GM12873 (cell line): ENCODE results near the gene GOLGA6A.

ENCODE experiments used
- TF ChIP-seq, protein P1 (sequence below): IDR thresholded peaks from 2 replicates; pipeline ENCODE4 v1.5.1; 2012; ENCODE audit warnings: low read depth, mild to moderate bottlenecking, moderate library complexity, low read length, control low read depth; ENCODE audit not compliant: insufficient read depth; ENCODE audit errors: missing control alignments

The GOLGA6A gene

DNA sequence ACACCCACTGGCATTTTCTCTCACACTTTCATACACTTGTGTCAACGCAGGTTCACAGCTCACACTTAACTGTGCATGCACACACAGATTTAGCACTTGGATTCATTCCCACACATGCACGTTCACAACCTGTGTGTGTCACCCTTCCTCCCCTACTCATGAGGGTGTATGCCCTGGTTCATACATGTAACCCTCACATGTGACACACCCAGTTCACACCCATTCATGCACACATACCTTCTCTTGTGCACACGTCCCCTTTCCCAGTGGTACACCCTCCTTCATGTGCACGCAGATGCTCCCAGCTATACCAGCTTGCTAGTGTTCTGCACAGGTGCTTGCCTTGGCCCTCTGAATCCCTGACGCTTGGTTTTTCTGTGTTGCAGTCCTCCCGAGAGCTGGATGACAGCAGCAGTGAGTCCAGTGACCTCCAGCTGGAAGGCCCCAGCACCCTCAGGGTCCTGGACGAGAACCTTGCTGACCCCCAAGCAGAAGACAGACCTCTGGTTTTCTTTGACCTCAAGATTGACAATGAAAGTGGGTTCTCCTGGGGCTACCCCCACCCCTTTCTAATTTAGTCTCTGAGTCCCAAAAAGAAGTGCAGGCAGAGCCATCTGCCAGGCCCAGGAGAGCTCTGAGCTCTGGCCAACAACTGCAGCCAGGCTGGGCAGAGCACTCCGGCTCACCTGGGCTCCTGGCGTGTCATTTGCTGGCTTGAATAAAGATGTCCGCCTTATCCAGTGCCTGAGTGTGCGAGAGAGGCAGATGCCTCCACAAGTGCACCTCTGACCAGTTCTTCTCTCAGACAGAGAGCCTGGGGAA is 39.5 kb downstream of the GOLGA6A start:
- TF ChIP-seq, protein P1, sequence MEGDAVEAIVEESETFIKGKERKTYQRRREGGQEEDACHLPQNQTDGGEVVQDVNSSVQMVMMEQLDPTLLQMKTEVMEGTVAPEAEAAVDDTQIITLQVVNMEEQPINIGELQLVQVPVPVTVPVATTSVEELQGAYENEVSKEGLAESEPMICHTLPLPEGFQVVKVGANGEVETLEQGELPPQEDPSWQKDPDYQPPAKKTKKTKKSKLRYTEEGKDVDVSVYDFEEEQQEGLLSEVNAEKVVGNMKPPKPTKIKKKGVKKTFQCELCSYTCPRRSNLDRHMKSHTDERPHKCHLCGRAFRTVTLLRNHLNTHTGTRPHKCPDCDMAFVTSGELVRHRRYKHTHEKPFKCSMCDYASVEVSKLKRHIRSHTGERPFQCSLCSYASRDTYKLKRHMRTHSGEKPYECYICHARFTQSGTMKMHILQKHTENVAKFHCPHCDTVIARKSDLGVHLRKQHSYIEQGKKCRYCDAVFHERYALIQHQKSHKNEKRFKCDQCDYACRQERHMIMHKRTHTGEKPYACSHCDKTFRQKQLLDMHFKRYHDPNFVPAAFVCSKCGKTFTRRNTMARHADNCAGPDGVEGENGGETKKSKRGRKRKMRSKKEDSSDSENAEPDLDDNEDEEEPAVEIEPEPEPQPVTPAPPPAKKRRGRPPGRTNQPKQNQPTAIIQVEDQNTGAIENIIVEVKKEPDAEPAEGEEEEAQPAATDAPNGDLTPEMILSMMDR: no peak

DNA sequence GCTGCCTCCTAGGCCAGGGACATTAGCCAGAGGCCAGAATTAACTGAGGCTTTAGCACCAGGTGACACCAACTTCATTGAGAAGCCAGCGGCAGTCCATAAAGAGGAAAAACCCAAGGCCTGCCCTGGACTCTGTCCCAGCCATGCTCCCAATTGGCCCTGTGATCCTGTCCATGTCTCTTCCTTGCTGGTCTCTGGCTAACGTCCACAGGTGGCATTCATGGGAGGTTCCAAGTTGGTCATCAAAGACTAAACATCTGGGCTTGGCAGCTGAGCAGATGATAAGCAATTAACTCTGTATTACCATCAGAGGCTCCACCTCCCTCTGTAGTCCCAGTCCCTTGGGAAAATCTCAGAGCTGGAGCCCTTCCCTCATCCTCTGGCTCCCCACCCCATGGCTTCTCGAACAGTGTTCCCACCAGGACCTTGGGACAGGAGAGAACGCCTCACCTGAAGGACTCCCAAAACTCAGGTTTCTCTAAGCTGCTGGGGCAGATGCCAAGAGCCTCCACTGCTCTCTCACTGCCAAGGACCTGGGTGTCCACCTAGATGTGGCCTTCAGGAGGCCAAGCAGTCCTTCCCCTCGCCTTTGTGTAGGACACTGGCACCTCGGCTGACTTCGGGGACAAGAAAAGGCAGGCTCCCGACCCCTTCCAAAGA is 40.4 kb downstream of the GOLGA6A start:
- TF ChIP-seq, protein P1: no peak

GRCh38 chr15:74041311-74041756 is 41.0 kb downstream of the GOLGA6A start:
- TF ChIP-seq, protein P1: no peak

DNA sequence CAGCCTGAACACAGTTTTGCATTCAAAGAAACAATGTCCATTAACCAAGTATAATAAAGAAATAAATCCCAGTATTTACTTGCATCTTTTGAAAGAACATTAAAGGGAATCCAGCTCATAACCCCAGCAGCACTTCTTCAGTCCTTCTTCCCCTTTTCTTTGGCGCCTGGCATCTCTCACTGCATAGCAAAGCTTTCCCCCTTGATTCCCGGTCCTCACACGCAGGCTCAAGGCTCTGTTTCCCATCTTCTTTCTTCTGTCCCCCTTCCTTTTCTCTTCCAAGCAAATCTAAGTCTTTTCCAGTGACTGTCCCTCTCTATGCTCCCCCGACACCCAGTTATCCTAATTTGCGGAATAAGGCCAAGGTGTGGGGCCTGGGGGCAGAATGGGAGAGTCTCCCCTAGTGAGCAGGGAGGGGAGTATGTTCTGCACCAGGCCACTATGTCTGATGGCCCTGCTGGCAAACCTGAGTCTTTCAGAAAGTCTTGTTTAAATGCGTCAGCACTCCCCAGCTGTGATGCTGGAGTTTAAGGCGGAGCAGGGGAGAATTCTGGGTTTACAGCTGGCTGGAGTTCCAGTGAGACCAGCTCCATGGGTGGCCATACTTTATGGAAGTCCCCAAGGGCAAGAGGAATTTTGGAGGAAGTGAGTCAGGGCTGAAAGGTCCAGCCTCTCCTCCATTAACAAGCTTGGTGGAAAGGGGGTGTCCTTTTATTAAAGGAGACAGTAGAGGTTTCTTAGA is 42.1 kb downstream of the GOLGA6A start:
- TF ChIP-seq, protein P1: no peak

- TF ChIP-seq, protein P1: no peak
Observed at GRCh38 chr15:74039656-74040010, 42.7 kb downstream of the GOLGA6A start.

DNA sequence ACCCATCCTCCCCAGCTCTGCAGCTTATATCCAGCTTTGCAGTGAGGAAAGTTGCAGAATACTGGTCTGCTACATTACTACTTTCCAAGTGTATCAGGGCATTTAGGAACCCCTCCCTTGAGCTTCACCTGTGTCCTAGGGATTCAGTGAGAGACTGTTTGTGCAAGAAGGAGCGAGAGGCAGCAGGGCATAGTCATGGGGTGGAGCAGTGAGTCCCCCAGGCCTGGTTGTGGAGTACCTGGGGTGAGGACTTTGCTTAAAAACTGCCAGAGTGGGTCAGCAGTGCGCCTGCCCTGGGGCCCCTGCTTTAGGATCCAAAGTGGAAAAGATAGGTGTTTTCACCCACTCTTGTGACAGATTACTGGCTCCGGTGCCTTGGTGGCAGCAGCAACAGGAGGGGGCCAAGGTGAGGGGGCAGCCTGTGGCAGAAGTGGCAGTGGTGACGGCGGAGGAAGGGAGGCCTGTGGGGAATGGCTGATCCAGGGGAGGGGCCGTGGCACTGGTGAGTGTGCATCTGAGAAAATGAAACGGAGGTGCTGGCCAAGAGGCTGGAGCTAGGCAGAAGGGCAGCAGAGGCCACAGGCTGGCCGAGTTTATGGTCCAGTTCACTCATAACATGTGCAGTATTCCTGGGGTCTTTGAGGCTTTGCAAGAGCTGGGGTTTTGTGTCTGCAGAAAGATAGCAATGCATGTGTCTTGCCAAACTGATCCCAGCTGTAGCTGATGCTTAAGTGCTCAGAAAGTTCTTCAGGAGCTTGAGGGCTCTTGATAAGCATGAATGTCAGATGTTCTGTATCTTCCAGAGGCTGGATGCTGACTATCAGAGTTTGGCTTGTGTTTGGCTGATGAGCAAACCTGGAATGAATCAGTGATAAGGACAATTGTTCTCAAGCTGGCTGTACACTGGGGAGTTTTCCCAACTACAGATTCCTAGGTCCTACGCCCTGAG is 43.4 kb downstream of the GOLGA6A start:
- TF ChIP-seq, protein P1: no peak
